SH-SY5Y (cell line): Measurements from ENCODE around the gene WDR53.

ENCODE experiments used
- GATA2 ChIP-seq: IDR thresholded peaks from 2 replicates; pipeline ENCODE4 v1.6.1; 2011; ENCODE audit warnings: mild to moderate bottlenecking, low read depth, low read length
- GATA3 ChIP-seq: IDR thresholded peaks from 2 replicates; pipeline ENCODE4 v1.6.1; 2011; ENCODE audit warnings: low read depth, mild to moderate bottlenecking, low read length, moderate library complexity

WDR53 gene

DNA sequence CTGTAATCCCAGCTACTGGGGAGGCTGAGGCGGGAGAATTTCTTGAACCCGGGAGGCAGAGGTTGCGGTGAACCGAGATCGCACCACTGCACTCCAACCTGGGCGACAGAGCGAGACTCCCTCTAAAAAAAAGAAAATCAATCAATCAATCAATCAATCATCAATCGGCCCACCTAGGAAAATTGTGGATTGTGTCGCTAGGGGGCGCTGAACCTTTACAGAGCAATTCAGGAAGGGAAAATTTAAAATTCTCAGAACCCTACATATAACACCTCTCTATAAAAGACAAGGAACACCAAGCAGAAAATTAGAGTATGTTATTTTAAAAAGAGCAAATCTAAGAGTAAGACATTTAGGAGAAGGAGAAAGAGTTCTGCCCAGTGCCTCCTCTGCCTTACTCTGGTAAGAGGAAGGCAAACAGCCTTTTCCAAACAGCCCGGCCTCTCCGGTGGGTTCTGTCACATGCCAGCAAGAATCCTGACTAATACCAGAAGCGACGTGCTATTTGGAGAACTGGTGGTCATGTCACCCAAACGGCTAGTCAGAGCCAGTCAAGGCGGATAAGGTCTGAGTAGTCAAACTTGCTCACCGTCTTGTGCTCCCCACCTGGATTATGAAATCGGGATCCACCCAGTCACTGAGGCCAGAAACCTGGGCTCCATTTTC is 30.9 kb downstream of the WDR53 start:
- no peak for TF ChIP-seq GATA2
- no peak for TF ChIP-seq GATA3

GRCh38 chr3:196533260-196533681 is 35.1 kb downstream of the WDR53 start:
- TF ChIP-seq GATA3 (no peak), GATA2 (peak; percentile 18; the same call in 1 of the 2 replicates)

DNA sequence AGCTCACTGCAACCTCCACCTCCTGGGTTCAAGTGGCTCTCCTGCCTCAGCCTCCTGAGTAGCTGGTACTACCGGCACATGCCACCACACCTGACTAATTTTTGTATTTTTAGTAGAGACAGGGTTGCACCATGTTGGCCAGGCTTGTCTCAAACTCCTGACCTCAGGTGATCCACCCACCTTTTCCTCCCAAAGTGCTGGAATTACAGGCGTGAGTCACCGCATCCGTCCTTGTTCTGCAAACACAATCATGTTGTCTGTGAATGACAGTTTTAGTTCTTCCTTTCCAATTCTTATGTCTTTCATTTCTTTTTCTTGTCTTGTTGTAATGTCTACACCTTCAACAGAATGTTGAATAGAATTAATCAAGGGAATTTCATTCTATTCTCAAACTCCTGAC is 36.9 kb downstream of the WDR53 start:
- TF ChIP-seq GATA3 (no peak), GATA2 (no peak)

DNA sequence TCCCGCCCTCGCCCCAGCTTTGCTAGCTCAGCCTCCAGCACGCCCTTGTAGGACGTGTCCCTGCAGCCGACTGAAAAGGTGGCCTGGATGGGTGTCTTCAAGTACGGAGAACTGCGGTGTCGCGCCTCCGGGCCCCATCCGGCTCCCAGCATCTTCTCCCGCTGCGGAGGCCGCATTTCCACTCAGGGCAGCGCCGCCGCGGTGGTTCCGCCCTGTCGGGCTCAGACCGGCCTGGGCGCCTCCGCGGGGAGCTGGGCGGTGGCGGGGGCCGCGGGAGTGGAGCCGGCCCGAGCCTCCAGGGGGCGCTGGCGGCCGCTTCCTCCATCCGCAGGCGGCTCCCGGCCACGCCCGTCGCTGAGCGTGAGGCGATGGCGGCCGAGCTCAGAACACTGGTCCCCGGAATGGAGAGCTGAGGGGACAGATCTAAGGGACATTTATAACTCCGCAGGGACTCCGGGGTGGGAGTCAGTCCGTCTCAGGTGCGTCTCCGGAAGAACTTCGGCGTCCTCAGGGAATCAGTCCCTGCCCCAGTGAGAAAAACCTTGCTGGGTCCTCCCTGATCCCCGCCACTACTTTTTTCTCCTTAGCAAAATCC is 39.6 kb downstream of the WDR53 start:
- TF ChIP-seq GATA3, result no peak
- TF ChIP-seq GATA2, result no peak

DNA sequence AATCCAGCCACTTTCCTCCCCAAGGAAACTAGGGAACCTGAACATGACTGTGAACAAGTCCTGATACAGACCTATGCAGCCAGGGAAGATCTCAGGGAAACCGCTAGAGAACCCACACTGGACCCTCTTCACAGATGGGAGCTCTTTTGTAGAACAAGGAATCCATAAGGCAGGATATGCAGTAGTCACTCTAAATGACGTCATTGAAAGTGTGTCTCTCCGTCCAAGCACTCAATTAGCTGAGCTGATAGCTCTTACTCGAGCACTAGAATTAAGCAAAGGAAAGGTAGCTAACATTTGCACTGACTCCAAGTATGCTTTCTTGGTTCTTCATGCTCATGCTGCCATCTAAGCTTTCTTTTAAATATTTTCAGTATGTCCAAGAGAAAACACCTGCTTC is 43.2 kb downstream of the WDR53 start:
- TF ChIP-seq GATA3 (no peak), GATA2 (no peak)

GRCh38 chr3:196524527-196524926 is 43.8 kb downstream of the WDR53 start:
- no peak for TF ChIP-seq GATA3
- TF ChIP-seq GATA2, result no peak

GRCh38 chr3:196523841-196524240 is 44.5 kb downstream of the WDR53 start:
- TF ChIP-seq GATA3 (no peak), GATA2 (no peak)

DNA sequence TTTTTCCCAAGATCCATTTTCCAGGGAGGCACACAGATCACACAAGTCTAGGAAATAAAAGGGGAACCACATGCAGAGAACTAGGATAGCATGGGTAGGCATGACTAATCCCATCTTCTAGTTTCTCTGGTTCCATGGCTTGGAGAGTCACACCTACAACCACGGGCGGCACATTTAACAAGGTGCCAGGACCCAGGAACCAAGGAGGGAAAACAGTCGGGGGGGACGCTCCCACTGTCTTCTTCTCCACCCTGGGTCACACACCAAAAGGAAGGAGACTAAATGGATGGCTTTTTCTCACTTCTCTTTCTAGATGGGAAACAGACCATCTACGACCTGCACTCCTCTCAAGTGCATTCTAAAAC is 48.7 kb downstream of the WDR53 start:
- TF ChIP-seq GATA3, result no peak
- no peak for TF ChIP-seq GATA2

- no peak for TF ChIP-seq GATA3
- no peak for TF ChIP-seq GATA2
These were observed 49.2 kb downstream of the WDR53 start for GRCh38 chr3:196518966-196519717.

DNA sequence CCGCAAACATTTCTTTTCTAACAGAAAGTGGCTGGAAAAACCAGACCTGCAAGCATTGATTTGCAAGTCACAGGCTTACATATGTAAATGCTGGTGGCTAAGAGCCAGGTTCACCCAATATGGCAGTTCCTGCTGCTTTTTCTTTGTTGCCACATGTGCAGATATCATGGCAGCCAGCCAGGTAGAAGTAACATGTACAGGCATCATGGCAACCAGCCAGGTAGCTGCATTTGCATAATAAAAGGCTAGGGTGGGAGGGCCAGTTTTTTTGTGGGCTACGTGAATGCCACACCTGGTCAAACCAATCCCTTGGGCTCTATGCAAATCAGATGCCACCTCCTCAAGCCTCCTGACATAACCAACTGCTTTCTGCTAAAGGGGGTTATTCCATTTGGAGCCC is 50.4 kb downstream of the WDR53 start:
- no peak for TF ChIP-seq GATA3
- TF ChIP-seq GATA2, result no peak

- TF ChIP-seq GATA3 (no peak), GATA2 (no peak)
These were observed 51.1 kb downstream of the WDR53 start for GRCh38 chr3:196517162-196517800.

DNA sequence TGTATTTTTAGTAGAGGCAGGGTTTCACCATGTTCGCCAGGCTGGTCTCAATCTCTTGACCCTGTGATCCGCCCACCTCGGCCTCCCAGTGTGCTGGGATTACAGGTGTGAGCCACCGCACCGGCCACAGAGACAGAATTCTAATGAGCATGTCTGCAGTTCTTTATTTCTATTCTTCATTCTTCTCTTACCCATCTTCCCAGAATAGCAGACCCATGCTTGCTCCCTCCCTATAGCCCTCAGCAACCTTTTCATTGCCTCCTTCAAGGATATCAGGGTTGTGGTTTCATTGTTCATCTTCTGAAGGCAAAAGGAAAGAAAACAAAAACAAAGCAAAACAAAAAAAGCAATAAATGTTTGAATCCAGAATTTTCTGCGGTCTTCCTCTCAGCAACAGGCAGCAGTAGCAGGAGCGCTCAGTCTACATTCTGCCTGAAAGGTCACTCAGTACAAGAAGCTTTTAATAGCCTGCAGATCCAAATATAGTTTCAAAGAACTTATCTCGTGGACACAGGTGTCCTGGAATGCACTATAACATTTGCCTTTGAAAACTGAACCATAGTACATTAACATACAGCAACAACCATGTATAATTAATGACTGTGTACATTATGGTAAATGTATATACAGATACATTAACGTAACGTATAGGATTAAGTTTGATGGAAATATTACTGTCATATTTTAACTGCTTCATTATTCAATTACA is 53.3 kb downstream of the WDR53 start, which contains the start of gene SMCO1:
SMCO1 (minus strand) TSS at position 434 of the 709 bp plus-strand sequence; CDS start at position 297, 137 bp downstream.
- TF ChIP-seq GATA2 (no peak), GATA3 (no peak)

DNA sequence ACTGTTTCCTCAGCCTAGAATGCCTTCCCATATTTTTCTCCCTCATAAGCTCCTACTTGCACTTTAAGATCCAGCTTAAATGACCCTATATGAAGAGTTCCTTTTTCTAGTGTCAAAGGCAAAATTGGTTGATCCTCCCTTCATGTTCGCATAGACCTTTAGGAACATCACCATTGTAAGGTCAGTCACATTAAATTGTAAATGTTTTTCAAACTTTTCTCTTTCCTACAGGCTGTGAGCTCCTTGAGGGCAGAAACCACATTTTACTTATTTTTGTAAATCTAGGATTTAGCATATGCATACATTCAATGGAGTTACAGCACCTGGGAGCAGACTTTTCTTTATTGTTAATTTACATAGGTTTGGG is 54.0 kb downstream of the WDR53 start:
- TF ChIP-seq GATA3 (no peak), GATA2 (no peak)
